A549 (cell line): ENCODE data around the gene MYL4. TPM values are rescaled to one million over a fixed set of nuclear protein-coding genes. Genes with fewer than 3 reads are reported as not detected.

Source experiments
- ATAC-seq, 2 experiments: fragments of 200-7000 bp in 1 of 2; fragments of >200 bp in 1 of 2; cut with Nextera tagmentation in 1 of 2; cut with Tn5 transposase in 1 of 2; 3 replicates each; pipeline versions ENCODE4 v1.8.0 to v1.9.1; 2018 to 2020; ENCODE audit warnings: mild to moderate bottlenecking in 1 of 2, moderate library complexity in 1 of 2
- CTCF ChIA-PET: fragments of 300-600 bp; sonication (Branson Sonifier 250); formaldehyde crosslinking; extraction: SDS; loops from one replicate; lab custom pipeline; 2021; ENCODE audit warnings: antibody characterized with exemption, inconsistent platforms; lab: Yijun Ruan, JAX
- POLR2A ChIA-PET: fragments of 350-600 bp; formaldehyde crosslinking; extraction: SDS; loops from one replicate; lab custom pipeline; 2021; ENCODE audit warnings: antibody characterized with exemption, inconsistent platforms; lab: Yijun Ruan, JAX
- DNase-seq, 2 experiments: peaks; one replicate each; pipeline versions ENCODE4 v3.0.0 to v3.0.0-alpha.2; 2011 to 2016; ENCODE audit warnings: low read depth in 1 of 2, low spot score in 1 of 2
- FAIRE-seq: peaks from 2 replicates; lab custom pipeline; 2011; peaks lifted over from hg19 to GRCh38; lab: Jason Lieb, UNC
- H3K27ac ChIP-seq, 2 experiments: fragments of >200 bp; sonication (Bioruptor Twin); formaldehyde crosslinking; 3 replicates each; pipeline ENCODE4 v1.5.1; 2016 to 2017
- H3K4me1 ChIP-seq: fragments of >200 bp; sonication (Bioruptor Twin); formaldehyde crosslinking; 3 replicates; pipeline ENCODE4 v1.6.1; 2016
- H3K4me2 ChIP-seq: fragments of >200 bp; sonication (Bioruptor Twin); formaldehyde crosslinking; 3 replicates; pipeline ENCODE4 v1.6.1; 2016
- H3K4me3 ChIP-seq: fragments of >200 bp; sonication (Bioruptor Twin); formaldehyde crosslinking; 3 replicates; pipeline ENCODE4 v1.5.1; 2016
- H3K9me3 ChIP-seq: fragments of >200 bp; sonication (Bioruptor Twin); formaldehyde crosslinking; 3 replicates; pipeline ENCODE4 v1.6.1; 2016
- BHLHE40 ChIP-seq: IDR thresholded peaks from 2 replicates; pipeline ENCODE4 v1.6.1; 2012; ENCODE audit warnings: low read depth, low read length, inconsistent platforms
- CEBPB ChIP-seq, 2 experiments: fragments of >200 bp in 1 of 2; sonication (Bioruptor Twin) in 1 of 2; formaldehyde crosslinking in 1 of 2; IDR thresholded peaks; 2 replicates each; pipeline ENCODE4 v1.6.1; 2012 to 2016
- CHD2 ChIP-seq: fragments of 150-350 bp; IDR thresholded peaks from 2 replicates; pipeline ENCODE4 v1.6.1; 2014; ENCODE audit warnings: low read length; ENCODE audit not compliant: partially characterized antibody
- CHD4 ChIP-seq: fragments of 200-600 bp; sonication (generic); IDR thresholded peaks from 2 replicates; pipeline ENCODE4 v1.6.1; 2016; ENCODE audit warnings: antibody characterized with exemption, mild to moderate bottlenecking, borderline replicate concordance
- FOSL2 ChIP-seq, 2 experiments: fragments of 450-650 bp in 1 of 2; fragments of >200 bp in 1 of 2; sonication (Bioruptor Twin) in 1 of 2; formaldehyde crosslinking; IDR thresholded peaks; 2 replicates each; pipeline versions ENCODE4 v1.5.0 to v1.6.1; 2016 to 2020; ENCODE audit warnings: mild to moderate bottlenecking in 1 of 2, moderate library complexity in 1 of 2
- FOXS1 ChIP-seq: fragments of 250-450 bp; sonication (Bioruptor Pico); IDR thresholded peaks from 2 replicates; pipeline ENCODE4 v1.5.0; 2020; ENCODE audit warnings: mild to moderate bottlenecking, moderate library complexity
- HOXA7 ChIP-seq: fragments of 250-450 bp; sonication (Bioruptor Pico); IDR thresholded peaks from 2 replicates; pipeline ENCODE4 v1.5.0; 2020; ENCODE audit warnings: mild to moderate bottlenecking, moderate library complexity
- HOXB5 ChIP-seq: fragments of 250-450 bp; sonication (Bioruptor Pico); IDR thresholded peaks from 2 replicates; pipeline ENCODE4 v1.5.0; 2020; ENCODE audit warnings: mild to moderate bottlenecking, moderate library complexity
- JUNB ChIP-seq: fragments of >200 bp; sonication (Bioruptor Twin); formaldehyde crosslinking; IDR thresholded peaks from 2 replicates; pipeline ENCODE4 v1.6.1; 2016
- KDM1A ChIP-seq: fragments of 200-600 bp; sonication (generic); IDR thresholded peaks from 2 replicates; pipeline ENCODE4 v1.6.1; 2016; ENCODE audit warnings: low read depth, mild to moderate bottlenecking
- MAZ ChIP-seq: fragments of 150-350 bp; IDR thresholded peaks from 2 replicates; pipeline ENCODE4 v1.6.1; 2014; ENCODE audit warnings: antibody characterized with exemption, low read depth, low read length, borderline replicate concordance
- NPAS2 ChIP-seq: fragments of 250-450 bp; sonication (Bioruptor Pico); IDR thresholded peaks from 2 replicates; pipeline ENCODE4 v1.8.0; 2022; ENCODE audit warnings: mild to moderate bottlenecking, moderate library complexity, borderline replicate concordance
- POLR2A ChIP-seq: IDR thresholded peaks from 2 replicates; pipeline ENCODE4 v1.6.1; 2012; ENCODE audit warnings: mild to moderate bottlenecking, low read length
- RCOR1 ChIP-seq: fragments of 150-350 bp; IDR thresholded peaks from 2 replicates; pipeline ENCODE4 v1.6.1; 2014; ENCODE audit warnings: antibody characterized with exemption, low read length, low read depth
- RFX5 ChIP-seq: fragments of 450-650 bp; IDR thresholded peaks from 2 replicates; pipeline ENCODE4 v1.7.1; 2014; ENCODE audit warnings: antibody characterized with exemption, mild to moderate bottlenecking, moderate library complexity
- TFCP2L1 ChIP-seq: fragments of 250-450 bp; sonication (Bioruptor Pico); IDR thresholded peaks from 2 replicates; pipeline ENCODE4 v1.5.0; 2021; ENCODE audit warnings: mild to moderate bottlenecking
- WGBS: methylation state at CpG from one replicate; pipeline ENCODE4 v1.1.6; 2017; ENCODE audit errors: missing lambda C conversion rate; 5-methylcytosine and 5-hydroxymethylcytosine counted together
- polyA plus RNA-seq, 4 experiments: library from polyadenylated mRNA; depleted of rRNA in 3 of 4; stranded (reverse); fragments of >200 nt; fragmentation: RNase III in 1 of 4; extraction: RNeasy Plus Mini Kit Qiagen cat#74134 plus additional on column Dnase treatment in 1 of 4; gene quantifications; 2 replicates in 3 of 4; 3 replicates in 1 of 4; pipeline ENCODE4 v1.2.3, GENCODE V29; 2011 to 2017
- TF ChIP-seq, protein P1 (sequence below): fragments of >200 bp; sonication (Bioruptor Twin); formaldehyde crosslinking; IDR thresholded peaks from 2 replicates; pipeline ENCODE4 v1.6.1; 2016
- TF ChIP-seq, protein P2 (sequence below): fragments of 250-450 bp; sonication (Bioruptor Pico); IDR thresholded peaks from 2 replicates; pipeline ENCODE4 v1.5.0; 2020; ENCODE audit warnings: low read depth, mild to moderate bottlenecking, moderate library complexity
- TF ChIP-seq, protein P3 (sequence below): fragments of 450-650 bp; IDR thresholded peaks from 2 replicates; pipeline ENCODE4 v1.6.1; 2014; ENCODE audit warnings: antibody characterized with exemption
- TF ChIP-seq, protein P4 (sequence below): fragments of 150-350 bp; IDR thresholded peaks from 2 replicates; pipeline ENCODE4 v1.6.1; 2014; ENCODE audit warnings: low read depth, mild to moderate bottlenecking, low read length
- TF ChIP-seq, protein P5 (sequence below): fragments of 250-450 bp; sonication (Bioruptor Pico); IDR thresholded peaks from 2 replicates; pipeline ENCODE4 v1.5.0; 2021; ENCODE audit warnings: mild to moderate bottlenecking, moderate library complexity, borderline replicate concordance

Gene MYL4
- polyA plus RNA-seq, 2 of the 4 experiments (the other 2 are of a cell fraction): not detected

DNA sequence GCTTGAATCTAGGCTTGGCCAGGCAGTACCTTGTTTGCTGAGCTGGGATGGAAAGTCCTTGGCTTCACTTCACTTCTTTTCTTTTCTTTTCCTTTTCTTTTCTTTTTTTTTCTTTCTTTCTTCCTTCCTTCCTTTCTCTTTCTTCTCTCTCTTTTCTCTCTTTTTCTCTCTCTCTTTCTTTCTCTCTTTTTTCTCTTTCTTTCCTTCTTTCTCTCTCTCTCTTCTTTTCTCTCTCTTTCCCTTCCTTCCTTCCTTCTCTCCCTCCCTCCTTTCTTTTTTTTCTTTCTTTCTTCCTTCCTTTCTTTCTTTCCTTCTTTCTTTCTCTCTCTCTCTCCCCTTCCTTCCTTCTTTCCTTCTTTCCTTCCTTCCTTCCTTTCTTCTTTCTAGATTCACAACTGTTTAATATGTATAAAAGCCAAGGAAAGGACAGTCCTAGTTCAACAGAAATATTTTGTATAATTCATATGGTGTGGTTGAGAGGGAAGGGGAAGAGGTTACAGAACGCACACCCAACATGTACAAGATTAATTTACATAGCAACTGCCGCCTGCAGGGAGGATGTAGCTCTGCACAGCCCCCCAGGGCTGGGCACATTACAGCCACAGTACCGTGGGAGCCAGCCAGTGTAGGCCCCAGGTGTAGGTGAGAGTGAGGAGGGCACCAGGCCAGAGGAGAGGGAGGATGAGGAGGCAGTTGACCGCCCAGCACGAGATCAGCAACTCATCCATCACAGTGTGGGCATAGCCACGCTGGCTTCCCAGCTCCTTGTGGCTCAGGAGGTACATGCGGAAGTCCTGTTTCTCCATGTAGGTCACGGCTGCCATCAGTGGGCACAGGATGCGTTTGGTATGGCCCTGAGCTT, 34.8 kb downstream of the MYL4 start:
- H3K4me2 ChIP-seq: no peak overlapping the region
- ATAC-seq (no peak), DNase-seq (no peak), FAIRE-seq (no peak)
- peaks cover 13% of the 10 kb centered on the region for H3K4me1 ChIP-seq
- ChIA-PET CTCF (interaction anchor here (0.6 to 9.0 kb wide), 7 partner anchors 11 to 1443 kb away, joined by 3 to 60 read pairs (median 4); partner anchors contain the start of gene ITGB3), POLR2A (no interaction called here)
- no peak overlapping the region for H3K4me3 ChIP-seq
- TF ChIP-seq, protein P1, sequence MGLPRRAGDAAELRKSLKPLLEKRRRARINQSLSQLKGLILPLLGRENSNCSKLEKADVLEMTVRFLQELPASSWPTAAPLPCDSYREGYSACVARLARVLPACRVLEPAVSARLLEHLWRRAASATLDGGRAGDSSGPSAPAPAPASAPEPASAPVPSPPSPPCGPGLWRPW: no peak
- TF ChIP-seq CEBPB (IDR thresholded peaks at IDR 0.05): no peak
- TF ChIP-seq KDM1A: no peak
- TF ChIP-seq, protein P2, sequence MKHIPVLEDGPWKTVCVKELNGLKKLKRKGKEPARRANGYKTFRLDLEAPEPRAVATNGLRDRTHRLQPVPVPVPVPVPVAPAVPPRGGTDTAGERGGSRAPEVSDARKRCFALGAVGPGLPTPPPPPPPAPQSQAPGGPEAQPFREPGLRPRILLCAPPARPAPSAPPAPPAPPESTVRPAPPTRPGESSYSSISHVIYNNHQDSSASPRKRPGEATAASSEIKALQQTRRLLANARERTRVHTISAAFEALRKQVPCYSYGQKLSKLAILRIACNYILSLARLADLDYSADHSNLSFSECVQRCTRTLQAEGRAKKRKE (CRISPR knock-in tag): no peak
- no peak for TF ChIP-seq MAZ
- no peak for TF ChIP-seq BHLHE40
- TF ChIP-seq CHD2: no peak
- H3K27ac ChIP-seq: no peak overlapping the region
- H3K9me3 ChIP-seq: no peaks in the 10 kb centered on the region
- 71% methylated on average over 9 of the region's 9 CpGs for WGBS

DNA sequence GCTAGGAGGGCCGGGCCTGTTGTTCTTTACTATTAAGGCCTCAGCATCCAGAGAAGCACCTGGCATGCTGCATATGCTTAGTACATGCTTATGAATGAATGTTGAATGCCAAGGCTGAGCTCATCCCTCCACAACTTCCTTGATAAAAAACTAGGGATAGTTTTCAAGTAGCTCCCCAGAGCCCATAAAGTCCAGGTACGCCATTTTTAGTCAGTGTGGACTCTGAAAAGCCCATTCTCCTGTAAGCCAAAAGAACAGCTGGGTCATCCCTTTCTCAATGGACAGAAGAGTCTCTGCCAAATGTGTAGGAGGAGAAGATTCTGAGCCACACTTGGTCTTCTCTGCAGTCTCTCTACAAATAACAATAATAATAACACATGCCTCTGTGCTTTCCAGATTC, 35.5 kb downstream of the MYL4 start:
- WGBS: 84% methylated on average over 2 of the region's 2 CpGs
- CTCF ChIA-PET: interaction anchor here (1.0 to 9.0 kb wide), 6 partner anchors 10 to 72 kb away, joined by 3 to 60 read pairs (median 19); partner anchors contain the start of gene ITGB3
- POLR2A ChIA-PET: no interaction called here

DNA sequence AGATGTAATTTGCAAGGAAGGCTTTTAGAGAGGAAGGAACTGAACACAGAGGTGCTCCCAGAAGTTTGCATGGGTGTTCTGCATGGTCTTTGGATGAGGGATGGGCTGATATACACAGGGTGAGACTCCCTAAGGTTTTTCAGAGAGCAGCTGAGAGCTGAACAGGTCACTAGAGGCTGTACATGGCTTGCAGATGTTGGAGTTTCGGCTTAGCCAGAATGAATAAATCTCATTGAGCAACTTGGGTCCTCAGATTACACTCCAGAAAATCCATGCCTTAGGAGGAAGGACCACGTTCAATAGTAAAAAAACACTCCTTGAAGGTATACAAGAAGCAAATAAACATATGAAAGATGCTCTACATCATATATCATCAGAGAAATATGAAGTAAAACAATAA, 37.0 kb downstream of the MYL4 start:
- no peak for DNase-seq
- no peaks in the 10 kb centered on the region for H3K9me3 ChIP-seq
- ATAC-seq: no peak; a peak in 1 of 6 replicates
- ChIA-PET CTCF (interaction anchor here (0.7 to 1.8 kb wide), 3 partner anchors 16 to 71 kb away, joined by 4 to 8 read pairs (median 4); no protein-coding TSS in a partner anchor), POLR2A (no interaction called here)
- TF ChIP-seq, protein P3, sequence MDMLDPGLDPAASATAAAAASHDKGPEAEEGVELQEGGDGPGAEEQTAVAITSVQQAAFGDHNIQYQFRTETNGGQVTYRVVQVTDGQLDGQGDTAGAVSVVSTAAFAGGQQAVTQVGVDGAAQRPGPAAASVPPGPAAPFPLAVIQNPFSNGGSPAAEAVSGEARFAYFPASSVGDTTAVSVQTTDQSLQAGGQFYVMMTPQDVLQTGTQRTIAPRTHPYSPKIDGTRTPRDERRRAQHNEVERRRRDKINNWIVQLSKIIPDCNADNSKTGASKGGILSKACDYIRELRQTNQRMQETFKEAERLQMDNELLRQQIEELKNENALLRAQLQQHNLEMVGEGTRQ: no peak
- TF ChIP-seq CHD4: no peak
- TF ChIP-seq, protein P4, sequence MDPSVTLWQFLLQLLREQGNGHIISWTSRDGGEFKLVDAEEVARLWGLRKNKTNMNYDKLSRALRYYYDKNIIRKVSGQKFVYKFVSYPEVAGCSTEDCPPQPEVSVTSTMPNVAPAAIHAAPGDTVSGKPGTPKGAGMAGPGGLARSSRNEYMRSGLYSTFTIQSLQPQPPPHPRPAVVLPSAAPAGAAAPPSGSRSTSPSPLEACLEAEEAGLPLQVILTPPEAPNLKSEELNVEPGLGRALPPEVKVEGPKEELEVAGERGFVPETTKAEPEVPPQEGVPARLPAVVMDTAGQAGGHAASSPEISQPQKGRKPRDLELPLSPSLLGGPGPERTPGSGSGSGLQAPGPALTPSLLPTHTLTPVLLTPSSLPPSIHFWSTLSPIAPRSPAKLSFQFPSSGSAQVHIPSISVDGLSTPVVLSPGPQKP: no peak
- no peak for TF ChIP-seq FOXS1 (CRISPR knock-in tag)
- no peak for TF ChIP-seq TFCP2L1 (CRISPR knock-in tag)
- TF ChIP-seq KDM1A: no peak
- no peak for TF ChIP-seq NPAS2 (CRISPR knock-in tag)
- TF ChIP-seq, protein P5, sequence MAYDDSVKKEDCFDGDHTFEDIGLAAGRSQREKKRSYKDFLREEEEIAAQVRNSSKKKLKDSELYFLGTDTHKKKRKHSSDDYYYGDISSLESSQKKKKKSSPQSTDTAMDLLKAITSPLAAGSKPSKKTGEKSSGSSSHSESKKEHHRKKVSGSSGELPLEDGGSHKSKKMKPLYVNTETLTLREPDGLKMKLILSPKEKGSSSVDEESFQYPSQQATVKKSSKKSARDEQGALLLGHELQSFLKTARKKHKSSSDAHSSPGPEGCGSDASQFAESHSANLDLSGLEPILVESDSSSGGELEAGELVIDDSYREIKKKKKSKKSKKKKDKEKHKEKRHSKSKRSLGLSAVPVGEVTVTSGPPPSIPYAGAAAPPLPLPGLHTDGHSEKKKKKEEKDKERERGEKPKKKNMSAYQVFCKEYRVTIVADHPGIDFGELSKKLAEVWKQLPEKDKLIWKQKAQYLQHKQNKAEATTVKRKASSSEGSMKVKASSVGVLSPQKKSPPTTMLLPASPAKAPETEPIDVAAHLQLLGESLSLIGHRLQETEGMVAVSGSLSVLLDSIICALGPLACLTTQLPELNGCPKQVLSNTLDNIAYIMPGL (CRISPR knock-in tag): no peak
- TF ChIP-seq HOXB5 (CRISPR knock-in tag): no peak
- TF ChIP-seq POLR2A: no peak
- TF ChIP-seq HOXA7 (CRISPR knock-in tag): no peak
- no peak for TF ChIP-seq RCOR1
- TF ChIP-seq JUNB: no peak
- no peak for FAIRE-seq
- WGBS: 34% methylated on average over 2 of the region's 2 CpGs
- no peaks in the 10 kb centered on the region for H3K4me1 ChIP-seq
- no peak overlapping the region for H3K27ac ChIP-seq
- H3K4me2 ChIP-seq: no peak overlapping the region
- H3K4me3 ChIP-seq: no peak overlapping the region

More for the DNA sequence above, 35.5 kb downstream of the MYL4 start:
- DNase-seq: no peak
- H3K4me2 ChIP-seq: no peak overlapping the region
- H3K4me3 ChIP-seq: no peak overlapping the region
- H3K9me3 ChIP-seq: no peaks in the 10 kb centered on the region
- no peak overlapping the region for H3K27ac ChIP-seq
- H3K4me1 ChIP-seq: peaks cover 10% of the 10 kb centered on the region
- ATAC-seq: no peak
- no peak for TF ChIP-seq RFX5
- TF ChIP-seq FOSL2 (IDR thresholded peaks at IDR 0.05): no peak
- no peak for TF ChIP-seq FOSL2 (CRISPR knock-in tag; IDR thresholded peaks at IDR 0.05)
- FAIRE-seq: no peak
